Right ventricle myocardium superior (tissue), 1 donor: ENCODE data around the gene NHSL2. TPM values are rescaled to one million over a fixed set of nuclear protein-coding genes. Genes with fewer than 3 reads are reported as not detected.
"Not testable (repeated sequence)": the region's sequence is repeated elsewhere in the genome, so short reads cannot be mapped to it uniquely, and the experiment has no call there.

Experiments used
- ATAC-seq: fragments of 200-7000 bp; cut with Tn5 transposase; one replicate; pipeline ENCODE4 v1.9.1; 2020; ENCODE audit warnings: mild to moderate bottlenecking; ENCODE audit not compliant: poor library complexity
- DNase-seq: peaks from one replicate; pipeline ENCODE4 v3.0.0-alpha.2; 2020
- intact Hi-C: fragments of 100-400 bp; cut with DNase I; formaldehyde crosslinking; loops from one replicate; pipeline ENCODE4 v1.11.2; 2022
- total RNA-seq: library from RNA; stranded (reverse); fragmentation: NEBNext Ultra II Directional; extraction: Animal tissue kit (Norgen Biotek cat#: 25700); gene quantifications from one replicate; pipeline ENCODE4 v1.2.1, GENCODE V29; 2021
- donor health status: DM: no; HTN: yes; CAD: no; lungs with severe emphysema.

NHSL2 gene
- total RNA-seq, 1 donor from 2014 or later: 4.7 TPM

DNA sequence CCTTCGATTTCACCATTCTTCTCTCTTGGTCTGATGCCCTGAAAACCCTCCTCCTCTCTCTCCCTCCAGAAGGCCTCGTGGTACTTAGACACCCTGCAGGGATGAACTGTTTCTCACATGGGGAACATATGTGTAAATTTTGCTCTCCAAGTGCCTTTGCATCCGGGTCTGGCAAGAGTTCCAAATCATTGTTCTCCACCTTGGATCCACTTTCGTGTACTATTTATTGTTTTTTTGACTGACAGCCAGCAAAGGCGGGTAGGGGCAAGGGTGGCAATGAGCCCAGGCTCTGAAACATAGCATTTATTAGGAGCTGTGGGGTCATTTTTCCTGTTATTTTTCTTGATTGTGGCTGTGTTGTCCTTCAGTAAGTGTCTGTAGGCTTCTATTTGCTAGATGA lies 139.4 kb downstream of the NHSL2 start:
- ATAC-seq: no peak
- intact Hi-C loops: no loop called here
- no peak for DNase-seq

DNA sequence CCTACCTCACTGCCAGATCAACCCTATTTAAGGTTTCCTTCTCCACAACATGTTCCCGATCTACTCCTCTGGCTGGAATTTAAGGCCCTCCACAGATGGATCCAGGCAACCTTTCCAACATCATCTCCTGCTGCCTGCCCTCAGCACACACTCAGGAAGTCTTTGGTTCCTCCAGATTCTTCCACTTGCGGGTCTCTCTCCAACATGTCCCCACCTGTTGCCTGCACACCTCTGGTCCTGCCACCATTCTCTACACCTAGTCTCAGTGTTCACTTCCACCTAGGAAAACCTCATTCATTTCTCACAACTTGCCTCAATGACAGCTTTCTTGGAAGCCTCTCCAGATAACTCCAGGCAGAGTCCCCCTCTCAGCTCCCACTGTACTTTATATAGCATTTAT lies 140.9 kb downstream of the NHSL2 start:
- intact Hi-C loops: no loop called here
- DNase-seq (no peak), ATAC-seq (no peak)

DNA sequence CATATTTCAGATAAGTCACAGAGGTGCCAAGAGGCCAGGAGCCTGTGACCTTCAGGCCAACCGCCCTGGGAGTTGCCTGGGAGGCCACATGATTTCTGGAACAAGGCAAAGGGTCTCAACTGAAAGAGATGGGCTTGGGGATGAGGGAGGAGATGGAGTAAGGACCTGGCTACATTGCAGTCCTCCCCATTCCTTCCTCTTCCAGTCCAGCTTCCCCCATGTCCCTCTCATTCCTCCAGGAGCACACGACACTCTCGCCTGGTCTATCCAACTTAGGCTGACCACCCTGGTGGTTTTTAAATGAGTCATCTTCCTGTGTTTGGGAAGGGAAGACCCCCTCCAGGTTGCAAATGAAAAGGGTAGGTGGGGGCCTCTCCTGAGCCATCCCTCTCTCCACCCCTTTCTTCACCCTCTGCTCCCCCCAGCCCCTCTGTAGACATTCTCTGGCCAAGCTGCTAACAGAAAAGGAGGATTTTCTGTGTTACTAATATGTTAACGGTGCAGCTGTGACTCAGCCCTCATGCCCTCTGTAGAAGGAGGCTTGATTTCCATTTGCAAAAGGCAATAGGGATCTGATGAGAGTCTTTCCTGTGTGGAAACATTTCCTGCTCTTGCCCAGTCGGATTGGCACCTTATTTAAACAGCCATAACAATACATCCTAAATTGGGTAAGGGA lies 141.9 kb downstream of the NHSL2 start:
- DNase-seq: no peak
- ATAC-seq: no peak
- intact Hi-C loops: no loop called here

DNA sequence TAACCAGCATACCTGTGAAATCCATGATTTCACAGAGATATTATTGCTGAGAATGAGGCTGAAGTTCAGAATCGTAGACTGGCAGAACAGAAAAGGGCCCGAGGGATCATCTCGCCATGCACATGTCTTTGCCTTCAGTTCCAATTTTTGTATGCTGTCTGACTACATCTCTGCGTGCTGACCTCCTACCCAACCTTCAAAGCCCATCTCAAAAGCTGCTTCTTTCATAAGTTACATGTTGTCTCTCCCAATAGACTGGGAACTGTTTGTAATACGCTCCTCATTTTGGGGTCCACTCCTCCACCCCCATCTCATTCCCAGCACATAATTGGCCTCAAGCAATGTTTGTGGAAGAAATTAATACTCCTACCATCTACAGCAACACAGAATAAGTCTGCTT lies 142.9 kb downstream of the NHSL2 start:
- DNase-seq (no peak), ATAC-seq (no peak)
- intact Hi-C loops: no loop called here

DNA sequence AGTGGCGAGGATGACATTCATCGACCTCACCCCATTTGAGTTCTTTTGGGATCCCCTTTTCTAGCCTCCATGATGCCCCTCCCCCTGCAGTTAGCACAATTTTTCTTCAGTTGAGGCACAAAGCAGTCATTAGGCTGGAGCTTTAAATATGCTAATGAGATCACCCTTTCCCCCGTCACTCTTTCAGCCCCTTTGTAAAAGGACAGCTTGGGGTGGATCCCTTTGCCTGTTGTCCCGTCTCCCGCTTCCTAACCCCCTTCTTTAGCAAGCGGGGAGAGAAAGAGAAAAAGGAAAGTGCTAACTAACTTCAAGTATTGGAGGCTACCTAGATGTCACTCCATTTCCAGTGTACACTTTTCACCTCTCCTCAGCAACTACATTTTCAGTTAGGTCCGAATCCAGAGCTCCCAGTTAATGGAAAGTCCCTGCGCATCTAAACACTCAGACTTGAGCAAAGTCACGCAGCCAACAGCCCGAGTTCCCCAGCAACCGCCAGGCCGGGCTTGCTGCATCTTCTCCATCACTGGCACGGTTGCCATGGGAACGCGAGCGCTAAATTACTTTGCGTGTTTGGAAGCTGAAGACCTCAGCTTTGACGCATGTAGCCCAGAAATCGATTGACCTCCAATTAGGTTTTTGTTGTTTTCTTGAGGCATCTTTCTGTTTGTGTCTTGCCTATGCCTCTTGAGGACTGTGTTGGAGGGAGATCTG lies 144.3 kb downstream of the NHSL2 start:
- ATAC-seq (no peak), DNase-seq (no peak)
- intact Hi-C loops: no loop called here

DNA sequence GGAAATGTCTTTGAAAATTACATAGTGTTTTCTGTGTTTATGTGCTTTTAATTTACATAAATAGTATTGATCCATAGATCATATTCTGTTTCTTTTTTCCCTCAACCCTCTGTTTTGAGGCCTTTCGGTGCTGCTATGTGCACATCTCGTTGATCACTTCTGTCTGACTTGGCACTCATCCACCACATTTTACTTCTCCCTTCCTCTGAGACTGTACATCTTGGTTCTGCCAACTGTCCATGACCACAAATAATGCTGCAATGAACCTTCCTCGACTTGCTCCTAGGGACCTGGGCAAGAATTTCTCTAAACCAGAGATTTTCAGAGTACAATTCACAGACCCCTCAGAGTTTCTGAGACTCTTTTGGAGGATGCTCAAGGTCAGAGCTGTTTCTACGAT lies 146.7 kb downstream of the NHSL2 start:
- intact Hi-C loops: no loop called here
- ATAC-seq: no peak
- no peak for DNase-seq

DNA sequence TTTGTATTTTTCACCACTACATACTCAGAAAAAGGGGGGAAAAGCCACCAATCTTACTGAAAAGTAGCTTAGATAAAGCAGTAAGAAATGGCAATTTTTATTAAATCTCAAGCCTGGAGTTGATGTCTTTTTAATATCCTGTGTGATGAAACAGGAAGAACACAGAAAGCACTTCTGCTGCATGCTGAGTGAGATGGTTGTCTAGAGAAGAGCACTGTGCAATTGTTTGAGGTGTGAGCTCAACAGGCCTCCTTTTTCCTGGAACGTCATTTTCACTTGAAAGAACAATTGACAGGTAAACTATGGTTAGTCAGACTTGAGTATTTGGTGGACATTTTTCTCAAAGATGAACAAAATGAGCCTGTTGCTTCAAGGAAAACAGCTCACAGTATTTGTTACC lies 147.2 kb downstream of the NHSL2 start:
- intact Hi-C loops: no loop called here
- ATAC-seq (no peak), DNase-seq (no peak)

DNA sequence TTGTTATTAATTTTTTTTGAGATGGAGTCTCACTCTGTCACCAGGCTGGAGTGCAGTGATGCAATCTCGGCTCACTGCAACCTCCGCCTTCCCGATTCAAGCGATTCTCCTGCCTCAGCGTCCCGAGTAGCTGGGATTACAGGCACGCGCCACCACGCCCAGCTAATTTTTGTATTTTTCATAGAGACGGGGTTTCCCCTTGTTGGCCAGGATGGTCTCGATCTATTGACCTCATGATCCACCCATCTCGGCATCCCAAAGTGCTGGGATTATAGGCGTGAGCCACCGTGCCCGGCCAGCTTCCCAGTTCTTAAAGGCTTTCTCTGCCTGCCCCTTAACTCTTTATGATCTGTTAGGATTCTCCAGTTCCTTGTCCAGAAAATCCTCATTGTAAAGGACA lies 147.7 kb downstream of the NHSL2 start:
- intact Hi-C loops, DNase-seq, ATAC-seq: not testable (repeated sequence)

DNA sequence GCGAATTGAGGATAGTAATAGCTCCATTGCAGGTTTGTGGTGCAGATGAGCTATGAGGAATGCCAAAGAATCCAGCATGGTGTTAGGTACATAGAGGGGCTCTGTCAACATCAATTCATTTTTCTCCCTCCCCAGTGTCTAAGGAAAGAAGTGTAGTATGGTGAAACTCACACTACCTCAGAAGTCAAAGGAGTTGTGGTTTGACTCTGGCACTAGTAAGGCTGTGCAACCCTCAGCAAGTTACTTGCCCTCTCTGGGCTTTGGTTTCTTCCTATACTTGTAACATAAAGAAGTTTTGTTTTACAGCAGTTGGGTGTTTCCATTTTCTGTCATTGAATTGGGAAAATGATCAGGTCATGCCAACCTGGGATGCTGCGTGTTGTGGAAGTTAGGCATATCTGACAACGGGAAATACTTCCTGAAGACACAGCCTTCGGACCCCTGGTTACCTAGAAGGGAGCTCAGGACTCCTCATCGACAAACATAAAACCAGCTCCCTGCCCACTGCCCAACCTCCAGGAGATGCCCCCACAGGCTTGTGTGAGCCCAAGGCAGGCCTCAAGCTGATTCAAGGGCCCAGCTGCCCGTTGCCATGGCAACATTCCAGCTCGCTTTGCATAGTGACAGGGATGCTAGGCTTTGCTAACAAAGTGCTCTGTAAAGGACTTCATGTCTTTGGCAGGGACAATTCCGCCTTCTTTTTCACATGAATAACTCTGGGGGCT lies 149.7 kb downstream of the NHSL2 start:
- DNase-seq: no peak
- intact Hi-C loops: no loop called here
- no peak for ATAC-seq

DNA sequence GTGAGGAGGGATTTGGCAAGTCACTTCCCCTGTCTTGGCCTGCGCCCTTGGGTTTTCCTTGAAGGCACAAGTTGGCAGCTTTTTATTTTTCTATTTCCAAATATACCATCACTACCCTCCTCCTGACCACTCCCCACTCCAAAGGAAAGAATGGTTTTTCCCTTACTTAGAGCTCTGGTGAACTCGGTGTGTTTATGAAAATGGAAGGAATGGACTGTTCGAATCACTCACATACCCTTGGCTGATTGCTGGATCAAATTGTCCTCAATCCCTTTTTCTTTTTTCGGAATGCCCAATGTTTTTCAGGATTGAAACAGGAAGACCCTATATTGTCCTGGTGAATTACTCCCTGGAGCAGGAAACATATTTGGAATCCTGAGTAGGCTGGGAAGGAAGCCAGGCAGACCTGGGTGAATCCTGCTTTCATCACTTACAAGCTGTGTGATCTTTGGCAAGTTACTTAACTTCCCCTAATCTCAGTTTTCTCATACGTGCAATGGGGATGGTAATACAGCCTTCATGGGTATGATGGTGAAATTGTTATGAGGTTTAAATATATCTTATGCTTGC lies 150.4 kb downstream of the NHSL2 start:
- no peak for DNase-seq
- intact Hi-C loops: no loop called here
- ATAC-seq: no peak

DNA sequence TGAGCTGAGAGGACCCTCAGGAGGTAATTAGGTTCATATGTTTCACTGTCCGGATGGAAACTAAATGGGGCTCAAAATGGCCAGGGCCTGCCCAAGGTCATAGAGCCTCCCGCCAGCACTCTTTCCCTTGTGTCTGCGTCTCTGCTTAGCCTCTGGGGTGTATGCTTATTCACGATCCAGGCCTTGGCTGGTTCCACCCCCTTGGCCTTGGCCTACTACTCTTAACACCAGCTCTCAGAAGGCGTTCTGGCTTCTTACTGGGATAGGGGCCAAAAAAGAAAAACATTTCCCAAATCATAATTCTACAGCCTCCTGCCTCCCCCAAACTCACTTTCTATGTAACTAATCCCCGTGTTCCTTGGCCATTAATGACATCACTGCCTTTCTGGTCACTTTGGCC lies 152.3 kb downstream of the NHSL2 start:
- ATAC-seq (peak; percentile 71), DNase-seq (peak; percentile 69)
- intact Hi-C loops: no loop called here

DNA sequence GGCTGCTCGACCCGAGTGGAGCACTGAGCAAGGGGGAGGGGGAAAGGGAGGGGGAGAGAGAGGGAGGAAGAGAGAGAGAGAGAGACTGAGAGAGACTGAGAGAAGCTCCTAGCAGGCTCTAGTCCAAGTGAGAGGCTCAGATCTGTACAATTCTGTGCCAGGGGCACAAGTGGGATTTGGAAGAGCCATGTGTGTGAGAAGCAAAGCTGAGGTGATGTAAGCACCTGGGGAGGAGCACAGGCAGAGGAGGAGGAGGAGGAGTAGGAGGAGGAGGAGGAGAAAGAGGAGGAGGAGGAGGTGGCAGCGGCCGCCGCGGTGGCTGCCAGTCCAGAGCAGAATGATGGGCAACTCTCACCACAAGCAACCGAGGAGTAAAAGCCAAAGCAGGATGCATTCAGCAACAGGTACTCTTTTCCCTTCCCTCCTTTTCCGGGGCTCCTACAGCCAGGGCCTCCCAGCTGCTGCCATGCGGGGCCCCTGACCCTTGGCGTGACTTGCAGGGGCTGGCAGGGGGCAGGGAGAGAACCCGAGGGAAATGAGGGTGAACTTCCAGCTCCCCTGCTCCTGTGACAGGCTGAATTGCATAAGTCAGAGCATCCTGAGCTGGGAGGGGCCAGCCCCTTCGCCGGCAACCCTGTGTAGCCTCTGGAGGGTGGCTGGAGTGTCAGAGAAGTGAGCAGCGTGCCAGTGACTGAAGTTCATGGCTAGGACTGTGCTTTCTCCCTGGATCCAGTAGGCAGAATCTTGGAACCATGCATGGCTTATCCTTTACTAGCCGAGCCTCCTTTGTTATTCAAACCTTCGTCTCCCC lies 158.9 kb downstream of the NHSL2 start:
- DNase-seq: no peak
- intact Hi-C loops: no loop called here
- peak; percentile 29 for ATAC-seq

DNA sequence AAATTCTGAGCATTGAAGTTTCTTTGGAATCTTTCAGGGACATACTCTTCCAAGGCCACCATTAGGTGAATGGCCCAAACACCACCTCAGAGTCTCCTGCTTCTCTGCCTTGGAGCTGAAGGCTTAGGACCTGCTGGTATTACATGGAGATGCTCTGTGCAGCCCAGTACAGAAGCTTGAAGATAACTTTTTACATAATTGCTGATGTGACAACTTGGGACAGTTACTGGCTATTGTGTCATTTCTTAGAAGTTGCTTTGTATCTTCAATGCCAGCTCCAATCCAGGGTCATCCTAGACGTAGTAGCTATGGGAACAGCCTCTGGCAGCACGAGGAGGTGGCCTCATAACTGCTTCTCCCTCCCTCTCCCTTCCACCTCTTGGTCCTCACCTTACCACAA lies 160.6 kb downstream of the NHSL2 start:
- DNase-seq: no peak
- intact Hi-C loops: no loop called here
- ATAC-seq: no peak

DNA sequence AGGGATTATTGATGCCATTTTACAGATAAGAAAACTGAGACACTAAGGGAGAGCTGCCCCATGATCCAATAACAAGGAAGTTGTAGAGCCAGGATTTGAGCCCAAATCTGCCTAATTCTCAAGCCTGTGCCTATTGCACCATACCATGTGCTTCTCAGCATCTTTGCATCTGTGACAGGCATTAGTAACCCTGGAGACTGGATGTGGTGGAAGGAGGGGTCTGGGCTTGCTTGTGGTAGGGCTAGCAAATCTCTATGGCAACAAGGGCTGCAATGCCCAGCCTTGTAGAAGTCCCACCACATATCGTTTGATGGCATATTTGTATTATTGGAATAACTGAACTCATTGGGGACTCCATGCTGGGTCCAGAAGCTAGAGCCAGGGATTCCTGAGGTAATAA lies 163.0 kb downstream of the NHSL2 start:
- ATAC-seq: no peak
- DNase-seq: no peak
- intact Hi-C loops: no loop called here

DNA sequence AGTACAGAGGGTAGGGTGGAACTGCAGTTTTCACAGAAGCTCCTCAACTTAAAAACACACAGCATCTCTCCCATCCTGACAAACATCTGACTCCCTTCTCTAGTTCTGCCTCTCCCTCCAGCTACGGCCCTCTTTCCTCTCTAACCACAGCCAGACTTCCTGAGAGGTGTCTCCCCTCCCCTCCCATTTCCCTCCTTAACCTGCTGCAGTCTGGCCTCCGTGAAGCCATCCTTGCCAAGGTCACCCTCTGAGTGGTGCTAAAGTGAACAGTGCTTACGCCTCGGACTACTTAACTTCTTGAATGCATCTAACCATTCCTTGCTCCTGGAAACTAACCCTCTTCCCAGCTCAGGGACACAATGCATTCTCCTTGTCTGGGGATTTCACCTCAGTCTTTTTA lies 167.8 kb downstream of the NHSL2 start:
- DNase-seq (no peak), ATAC-seq (no peak)
- intact Hi-C loops: no loop called here

DNA sequence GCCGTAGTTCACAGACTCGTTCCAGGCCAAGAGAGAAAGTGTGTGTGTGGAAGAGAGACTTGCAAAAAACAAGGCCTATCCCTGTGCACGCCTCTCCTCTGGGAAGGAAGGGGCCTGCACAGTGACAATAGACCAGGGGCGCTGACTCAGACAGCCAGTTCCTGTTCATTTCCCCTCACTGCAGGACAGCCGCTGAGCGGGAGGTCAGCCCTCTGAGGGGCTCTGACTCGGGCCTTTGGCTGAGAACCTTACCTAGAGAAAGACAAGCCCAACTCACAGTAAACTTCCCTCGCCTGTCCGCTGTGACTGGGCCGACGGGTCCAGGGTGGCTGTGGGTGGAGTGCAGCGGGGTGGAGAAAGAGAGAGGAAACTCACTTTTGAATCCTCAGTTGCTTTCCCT lies 169.0 kb downstream of the NHSL2 start:
- peak; percentile 71 for ATAC-seq
- intact Hi-C loops: no loop called here
- DNase-seq: peak; percentile 47

DNA sequence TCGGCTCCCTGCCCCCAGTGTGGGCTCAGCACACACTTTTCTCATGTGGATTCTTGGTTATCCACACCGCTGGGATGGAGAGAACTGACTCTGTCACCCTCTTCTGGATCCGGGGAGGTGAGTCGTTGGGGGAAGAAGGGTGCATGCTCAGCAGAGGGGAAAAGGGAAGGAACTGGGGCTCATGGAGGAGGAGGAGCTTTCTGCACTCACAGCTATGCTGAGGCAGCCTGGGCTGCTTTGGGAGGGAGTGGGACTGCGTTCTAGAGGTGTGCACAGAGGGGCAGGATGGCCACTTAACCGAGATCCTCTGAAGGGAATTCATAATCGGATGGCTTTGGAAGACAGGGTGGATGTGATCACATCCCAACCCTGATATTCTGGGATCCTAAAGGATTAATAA lies 169.5 kb downstream of the NHSL2 start:
- ATAC-seq (peak; percentile 49), DNase-seq (no peak)
- intact Hi-C loops: no loop called here

DNA sequence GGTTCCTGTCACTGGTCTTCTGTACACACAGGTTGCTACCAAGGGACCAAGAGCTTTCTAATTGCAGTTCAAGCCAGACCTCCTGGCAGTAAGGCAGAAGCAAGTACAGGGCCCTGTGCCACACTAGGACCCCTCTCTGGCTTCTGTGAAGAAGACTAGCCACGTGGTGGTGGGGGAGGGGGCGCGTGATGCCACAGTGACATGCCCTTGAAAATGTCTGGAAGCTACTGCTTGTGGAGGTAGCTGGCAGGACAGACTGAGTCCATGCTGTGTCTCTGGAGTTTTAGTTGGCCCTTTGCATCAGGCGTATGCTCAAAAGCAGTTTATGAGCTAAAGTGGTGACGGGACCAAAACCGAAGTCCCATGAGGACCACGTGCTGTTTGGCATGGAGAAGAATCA lies 170.2 kb downstream of the NHSL2 start:
- intact Hi-C loops: no loop called here
- DNase-seq: no peak

More for the DNA sequence above, 170.2 kb downstream of the NHSL2 start:
- no peak for ATAC-seq
